Heart right ventricle (tissue), 16 donors: Measurements from ENCODE around the gene PEX6. TPM values are rescaled to one million over a fixed set of nuclear protein-coding genes. Genes with fewer than 3 reads are reported as not detected.

ENCODE experiments used
- ATAC-seq, 8 donors: fragments of 200-7000 bp; cut with Tn5 transposase; one replicate each; pipeline ENCODE4 v1.9.1; 2020; ENCODE audit warnings: mild to moderate bottlenecking in 8 of 8, moderate library complexity in 8 of 8, moderate number of reproducible peaks in 1 of 8
- DNase-seq, 2 donors: peaks; one replicate each; pipeline ENCODE4 v3.0.0-alpha.2; 2020
- H3K27ac ChIP-seq, 10 donors: fragments of 200-600 bp; sonication (generic) in 2 of 10; one replicate each; pipeline versions ENCODE4 v1.5.0 to v1.8.0; 2020 to 2022; ENCODE audit warnings: mild to moderate bottlenecking in 3 of 10
- H3K27me3 ChIP-seq, 7 donors: fragments of 200-600 bp; one replicate each; pipeline ENCODE4 v1.8.0; 2021 to 2022; ENCODE audit warnings: mild to moderate bottlenecking in 2 of 7
- H3K36me3 ChIP-seq, 9 donors: fragments of 200-600 bp; sonication (generic) in 1 of 9; one replicate each; pipeline versions ENCODE4 v1.5.0 to v1.8.0; 2020 to 2022; ENCODE audit warnings: mild to moderate bottlenecking in 2 of 9
- H3K4me1 ChIP-seq, 9 donors: fragments of 200-600 bp; sonication (generic) in 1 of 9; one replicate each; pipeline versions ENCODE4 v1.5.0 to v1.8.0; 2020 to 2022; ENCODE audit warnings: mild to moderate bottlenecking in 4 of 9
- H3K4me3 ChIP-seq, 10 donors: fragments of 200-600 bp; sonication (generic) in 2 of 10; one replicate each; pipeline versions ENCODE4 v1.5.0 to v1.8.0; 2020 to 2022; ENCODE audit warnings: mild to moderate bottlenecking in 7 of 10, moderate library complexity in 2 of 10
- H3K9me3 ChIP-seq, 11 donors: fragments of 200-600 bp in 10 of 11; sonication (generic) in 2 of 11; one replicate each; pipeline versions ENCODE4 v1.5.0 to v1.8.0; 2013 to 2022; ENCODE audit warnings: mild to moderate bottlenecking in 2 of 11, control low read depth in 1 of 11, moderate library complexity in 1 of 11
- CTCF ChIP-seq, 9 donors: fragments of 200-600 bp; sonication (generic) in 2 of 9; IDR thresholded peaks; one replicate each; pipeline versions ENCODE4 v1.5.0 to v1.8.0; 2021 to 2022; ENCODE audit warnings: antibody characterized with exemption in 9 of 9, mild to moderate bottlenecking in 5 of 9, moderate library complexity in 1 of 9
- WGBS, 2 donors: extraction: QIAGEN DNeasy Blood & Tissue Kit; methylation state at CpG; one replicate each; pipeline ENCODE4 v1.1.7; 2013; ENCODE audit warnings: inconsistent platforms in 1 of 2; 5-methylcytosine and 5-hydroxymethylcytosine counted together
- intact Hi-C, 10 donors: fragments of 100-400 bp; cut with DNase I; formaldehyde crosslinking; loops; one replicate each; pipeline versions ENCODE4 v1.11.1 to v1.14.2; 2022
- polyA plus RNA-seq, 2 donors: library from polyadenylated mRNA; stranded (reverse); fragments of 200-250 nt; gene quantifications; one replicate each; pipeline ENCODE4 v1.2.3, GENCODE V29; 2013
- total RNA-seq, 10 donors: library from RNA; stranded (reverse); fragmentation: NEBNext Ultra II Directional in 3 of 10; extraction: Animal tissue kit (Norgen Biotek cat#: 25700) in 3 of 10; gene quantifications; one replicate each; pipeline versions ENCODE4 v1.2.1 to v1.2.4, GENCODE V29; 2021 to 2023
- donor health status: Arrhythmogenic right ventricular cardiomyopathy.
- donor health status: ischemic (EF 13 %, LVEDD 7.1; RV severe dilation, severe dysfunction).
- donor health status: healthy with polysubstance abuse.
- donor health status: DM: no; HTN: yes; CAD: no.
- donor health status: DM: no; HTN: no; CAD: no.
- donor health status: ischemic (EF 25% LVEDD 6.9; RV normal size, moderate dysfunction).
- donor health status: ischemic (EF 25% LVEDD 5.7; RV mildly dilated, moderate dysfunction).
- donor health status: healthy.
- donor health status: DM: yes; HTN: yes; CAD: no.
- donor health status: Ischemic cardiomyopathy.
- donor health status: ischemic (EF 35%, LVEDD 5.7; RV mildly dilated, moderate dysfunction).
- donor health status: nonischemic (EF 11% LVEDD 7.7; RV severe dilation, severe dysfunction).
- donor health status: DM: yes; HTN: yes; CAD: no.
- donor health status: PGD.
- donor health status: ischemic (EF 29% LVEDD 5.4; RV normal size, mild dysfunction).
- donor health status: nonischemic (EF 23%, LVEDD 6.1; RV moderate dilation, normal function).

PEX6 gene
- total and polyA plus RNA-seq, 12 donors: 9.1 to 32.6 (median 16.6) TPM

- TF ChIP-seq CTCF (IDR thresholded peaks at IDR 0.05): no peak
- H3K9me3 ChIP-seq: no peaks in the 10 kb centered on the region
- H3K27ac ChIP-seq: no peak overlapping the region
- no peak for DNase-seq
- no peak overlapping the region for H3K4me3 ChIP-seq
- H3K4me1 ChIP-seq: peaks cover 0 to 9% (median 4%) of the 10 kb centered on the region in 9 donors
- intact Hi-C loops: no loop called here
- no peaks in the 10 kb centered on the region for H3K27me3 ChIP-seq
- peaks cover 0 to 87% (median 31%) of the 10 kb centered on the region in 9 donors for H3K36me3 ChIP-seq
- no peak for ATAC-seq
- WGBS, 2 donors: 75 to 82% methylated on average over 7 of the region's 7 CpGs
Observed at GRCh38 chr6:42966571-42966970, 12.4 kb downstream of the PEX6 start.

GRCh38 chr6:42963855-42964605, 15.0 kb downstream of the PEX6 start:
- intact Hi-C loops: no loop called here
- 84 to 88% methylated on average over 9 of the region's 9 CpGs for WGBS, 2 donors
- Histone ChIP-seq H3K4me3 (no peak overlapping the region), H3K9me3 (no peaks in the 10 kb centered on the region), H3K36me3 (peaks cover 0 to 71% (median 24%) of the 10 kb centered on the region in 9 donors), H3K4me1 (peaks cover 0 to 18% (median 16%) of the 10 kb centered on the region in 9 donors), H3K27me3 (peaks cover 0 to 16% (median 0%) of the 10 kb centered on the region in 7 donors), H3K27ac (no peak overlapping the region)
- peak in 2 of 9 donors; percentile 18 to 22 for TF ChIP-seq CTCF (IDR thresholded peaks at IDR 0.05)
- ATAC-seq (no peak), DNase-seq (no peak)

GRCh38 chr6:42963179-42963854, 15.7 kb downstream of the PEX6 start:
- TF ChIP-seq CTCF (IDR thresholded peaks at IDR 0.05): no peak
- Histone ChIP-seq H3K27me3 (peaks cover 0 to 16% (median 0%) of the 10 kb centered on the region in 7 donors), H3K9me3 (no peaks in the 10 kb centered on the region), H3K4me3 (no peak overlapping the region), H3K36me3 (peaks cover 0 to 64% (median 22%) of the 10 kb centered on the region in 9 donors), H3K4me1 (peaks cover 0 to 18% (median 16%) of the 10 kb centered on the region in 9 donors), H3K27ac (no peak overlapping the region)
- ATAC-seq (no peak), DNase-seq (no peak)
- intact Hi-C loops: no loop called here
- WGBS, 2 donors: 86 to 89% methylated on average over 12 of the region's 12 CpGs

GRCh38 chr6:42962502-42963178, 16.3 kb downstream of the PEX6 start:
- 91 to 94% methylated on average over 12 to 13 of the region's 13 CpGs for WGBS, 2 donors
- intact Hi-C loops: no loop called here
- Histone ChIP-seq H3K4me1 (peaks cover 0 to 18% (median 16%) of the 10 kb centered on the region in 9 donors), H3K27me3 (peaks cover 0 to 16% (median 0%) of the 10 kb centered on the region in 7 donors), H3K4me3 (no peak overlapping the region), H3K36me3 (peaks cover 0 to 57% (median 18%) of the 10 kb centered on the region in 9 donors), H3K27ac (no peak overlapping the region), H3K9me3 (no peaks in the 10 kb centered on the region)
- ATAC-seq (no peak), DNase-seq (no peak)
- TF ChIP-seq CTCF (IDR thresholded peaks at IDR 0.05): no peak
